CD8-positive, alpha-beta memory T cell (primary cell): ENCODE results near the gene DVL1. TPM values are rescaled to one million over a fixed set of nuclear protein-coding genes. Genes with fewer than 3 reads are reported as not detected.
A peak's percentile ranks its signal among the peaks of the same experiment; 100 is the strongest.

ENCODE experiments used
- CTCF ChIA-PET: fragments of 350-600 bp; sonication (Branson Sonifier 250); formaldehyde crosslinking; loops from one replicate; lab custom pipeline; 2021; ENCODE audit warnings: antibody characterized with exemption; lab: Charles Lee
- POLR2A ChIA-PET: fragments of 350-600 bp; sonication (Branson Sonifier 250); formaldehyde crosslinking; loops from one replicate; lab custom pipeline; 2021; ENCODE audit warnings: antibody characterized with exemption; lab: Charles Lee
- DNase-seq, 5 donors: peaks; one replicate each; pipeline versions ENCODE4 v3.0.0 to v3.0.0-alpha.2; 2020 to 2022; ENCODE audit warnings: mixed read lengths in 1 of 5
- H3K27ac ChIP-seq: one replicate; pipeline ENCODE4 v1.7.0; 2013; ENCODE audit warnings: low read depth, mild to moderate bottlenecking, low read length, moderate library complexity
- H3K27me3 ChIP-seq: 2 replicates; pipeline ENCODE4 v1.7.0; 2013; ENCODE audit warnings: low read length, mild to moderate bottlenecking; ENCODE audit not compliant: insufficient read depth, poor library complexity, severe bottlenecking
- H3K36me3 ChIP-seq: 2 replicates; pipeline ENCODE4 v1.7.0; 2013; ENCODE audit warnings: mild to moderate bottlenecking, low read length, moderate library complexity; ENCODE audit not compliant: insufficient read depth
- H3K4me1 ChIP-seq: 2 replicates; pipeline ENCODE4 v1.7.0; 2013; ENCODE audit warnings: mild to moderate bottlenecking, low read length, moderate library complexity; ENCODE audit not compliant: insufficient read depth
- H3K4me3 ChIP-seq: 2 replicates; pipeline ENCODE4 v1.7.0; 2013; ENCODE audit warnings: mild to moderate bottlenecking, low read length
- H3K9me3 ChIP-seq: 2 replicates; pipeline ENCODE4 v1.7.0; 2013; ENCODE audit warnings: mild to moderate bottlenecking, low read length
- H3K27ac Mint-ChIP-seq, 8 donors: one replicate each; pipeline ENCODE4 v1.8.0; 2020 to 2021; ENCODE audit warnings: mixed read lengths in 8 of 8, mild to moderate bottlenecking in 6 of 8, inconsistent platforms in 3 of 8, moderate library complexity in 3 of 8
- H3K27me3 Mint-ChIP-seq, 2 donors: one replicate each; pipeline ENCODE4 v1.8.0; 2020 to 2021; ENCODE audit warnings: mixed read lengths in 2 of 2, mild to moderate bottlenecking in 1 of 2, moderate library complexity in 1 of 2
- H3K36me3 Mint-ChIP-seq, 3 donors: one replicate each; pipeline ENCODE4 v1.8.0; 2020 to 2021; ENCODE audit warnings: mixed read lengths in 3 of 3, inconsistent platforms in 1 of 3, mild to moderate bottlenecking in 1 of 3
- H3K4me1 Mint-ChIP-seq, 3 donors: one replicate each; pipeline ENCODE4 v1.8.0; 2020 to 2021; ENCODE audit warnings: mixed read lengths in 3 of 3, inconsistent platforms in 1 of 3, mild to moderate bottlenecking in 1 of 3
- H3K4me3 Mint-ChIP-seq, 7 donors: one replicate each; pipeline ENCODE4 v1.8.0; 2020 to 2021; ENCODE audit warnings: mixed read lengths in 7 of 7, mild to moderate bottlenecking in 6 of 7, moderate library complexity in 4 of 7, inconsistent platforms in 2 of 7
- H3K9me3 Mint-ChIP-seq, 5 donors: one replicate each; pipeline ENCODE4 v1.8.0; 2020 to 2022; ENCODE audit warnings: mixed read lengths in 5 of 5, mild to moderate bottlenecking in 3 of 5, moderate library complexity in 2 of 5, inconsistent platforms in 1 of 5
- polyA plus RNA-seq: library from polyadenylated mRNA; unstranded; fragments of 300-500 nt; fragmentation: Illumina TruSeq; gene quantifications from one replicate; pipeline ENCODE4 v1.2.3, GENCODE V29; 2021
- total RNA-seq, 2 experiments: library from RNA; stranded (reverse); gene quantifications; one replicate each; pipeline ENCODE4 v1.2.3, GENCODE V29; 2021

Gene DVL1
- total and polyA plus RNA-seq, 3 experiments from 2014 or later = 1.6 to 41.1 (median 39.7) TPM

DNA sequence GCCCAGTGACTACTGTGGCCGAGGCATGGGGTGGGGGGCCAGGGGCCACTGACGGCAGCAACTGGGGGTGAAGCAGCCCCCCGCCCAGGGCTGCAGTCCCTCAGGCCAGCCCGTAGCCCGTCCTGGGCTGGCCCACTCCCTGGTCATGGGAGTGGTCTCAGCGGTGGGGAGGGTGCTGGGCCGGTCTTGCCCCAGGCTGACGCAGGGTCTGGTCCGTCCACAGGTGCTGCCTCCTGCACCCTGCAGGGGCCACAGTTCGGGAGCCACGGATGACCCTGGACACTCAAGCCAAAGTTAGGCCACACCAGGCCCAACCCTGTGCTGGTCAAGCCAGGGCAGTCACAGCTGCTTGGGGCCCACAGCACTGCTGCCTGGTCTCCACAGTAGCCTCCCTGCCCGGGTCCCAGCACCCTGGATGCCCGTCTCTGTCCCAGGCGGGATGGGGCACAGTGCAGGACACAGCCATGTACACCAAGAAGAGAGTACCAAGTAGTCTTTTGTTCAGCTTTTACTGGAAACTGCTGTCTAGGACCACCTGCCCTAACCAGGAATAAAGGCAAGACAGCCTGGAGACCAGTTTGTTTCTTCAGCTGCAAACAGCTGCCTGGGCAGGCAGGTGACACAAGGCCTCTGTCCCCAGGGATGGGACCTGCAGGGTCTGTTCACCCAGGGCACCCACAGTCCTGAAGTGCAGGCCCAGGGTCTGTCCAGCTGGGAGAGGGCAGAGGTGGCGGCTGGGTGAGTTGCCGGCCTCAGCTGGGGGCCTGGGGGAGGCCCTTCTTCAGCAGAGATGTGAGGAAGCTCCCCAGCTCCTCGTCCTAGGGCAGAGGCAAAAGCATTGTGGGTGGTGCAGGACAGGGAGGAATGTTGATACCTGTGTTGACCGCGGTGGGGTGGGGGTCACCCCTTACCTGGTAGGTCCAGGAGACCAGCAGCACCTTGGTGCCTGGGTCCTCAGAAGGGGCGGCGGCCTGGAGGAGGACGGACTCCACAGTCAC, 37.8 kb downstream of the DVL1 start:
- Histone ChIP-seq H3K27ac (no peak overlapping the region), H3K9me3 (no peaks in the 10 kb centered on the region), H3K36me3 (no peaks in the 10 kb centered on the region), H3K27me3 (no peaks in the 10 kb centered on the region), H3K4me1 (peaks cover 18% of the 10 kb centered on the region), H3K4me3 (no peak overlapping the region)
- no peaks in the 10 kb centered on the region for H3K9me3 Mint-ChIP-seq
- peak overlapping the region in 1 of 8 donors; percentile 87 for H3K27ac Mint-ChIP-seq
- ChIA-PET POLR2A (interaction anchor here (1.0 kb wide), 1 partner anchor 12 kb away, joined by 4 read pairs; no protein-coding TSS in a partner anchor), CTCF (interaction anchor here (1.7 kb wide), 1 partner anchor 189 kb away, joined by 4 read pairs; no protein-coding TSS in a partner anchor)
- peaks cover 0 to 47% (median 0%) of the 10 kb centered on the region in 3 donors for H3K36me3 Mint-ChIP-seq
- H3K4me1 Mint-ChIP-seq = peaks cover 8 to 21% (median 9%) of the 10 kb centered on the region in 3 donors
- no peak for DNase-seq
- H3K27me3 Mint-ChIP-seq = no peaks in the 10 kb centered on the region
- H3K4me3 Mint-ChIP-seq = peak overlapping the region in 3 of 7 donors; percentile 10 to 65 (median 58)

DNA sequence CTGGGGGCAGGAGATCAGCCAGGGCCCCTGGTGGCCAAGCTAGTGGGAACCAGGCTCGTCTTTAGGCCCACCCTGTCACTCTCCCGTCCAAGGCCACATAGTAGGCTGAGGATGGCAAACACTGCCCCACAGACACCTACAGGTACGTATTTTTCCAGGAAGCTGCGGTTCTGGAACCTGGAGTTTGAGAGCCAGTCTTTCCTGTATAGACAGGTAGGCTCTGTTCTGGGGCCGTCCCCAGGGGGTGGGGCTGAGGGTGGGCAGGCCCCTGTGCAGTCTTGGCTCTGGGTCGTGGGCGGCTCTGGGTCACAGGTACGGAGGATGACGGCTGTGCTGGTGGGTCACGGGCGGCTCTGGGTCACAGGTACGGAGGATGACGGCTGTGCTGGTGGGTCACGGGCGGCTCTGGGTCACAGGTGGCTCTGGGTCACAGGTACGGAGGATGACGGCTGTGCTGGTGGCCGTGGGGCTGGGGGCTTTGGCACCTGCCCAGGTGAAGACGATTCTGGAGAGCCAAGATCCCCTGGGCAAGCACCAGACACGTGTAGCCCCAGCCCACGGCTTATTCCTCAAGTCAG, 38.7 kb downstream of the DVL1 start:
- Histone ChIP-seq H3K27ac (no peak overlapping the region), H3K27me3 (no peaks in the 10 kb centered on the region), H3K4me3 (no peak overlapping the region), H3K36me3 (no peaks in the 10 kb centered on the region), H3K9me3 (no peaks in the 10 kb centered on the region), H3K4me1 (peaks cover 27% of the 10 kb centered on the region)
- H3K4me1 Mint-ChIP-seq = peaks cover 15 to 29% (median 15%) of the 10 kb centered on the region in 3 donors
- peak overlapping the region in 6 of 8 donors; percentile 14 to 95 (median 55) for H3K27ac Mint-ChIP-seq
- H3K9me3 Mint-ChIP-seq = no peaks in the 10 kb centered on the region
- CTCF ChIA-PET = interaction anchor here (1.7 kb wide), 1 partner anchor 188 kb away, joined by 4 read pairs; no protein-coding TSS in a partner anchor
- DNase-seq = no peak
- peak overlapping the region; percentile 29 to 85 (median 48) for H3K4me3 Mint-ChIP-seq
- H3K36me3 Mint-ChIP-seq = peaks cover 0 to 41% (median 0%) of the 10 kb centered on the region in 3 donors
- H3K27me3 Mint-ChIP-seq = no peaks in the 10 kb centered on the region
- POLR2A ChIA-PET = interaction anchor here (1.0 kb wide), 1 partner anchor 11 kb away, joined by 4 read pairs; no protein-coding TSS in a partner anchor

DNA sequence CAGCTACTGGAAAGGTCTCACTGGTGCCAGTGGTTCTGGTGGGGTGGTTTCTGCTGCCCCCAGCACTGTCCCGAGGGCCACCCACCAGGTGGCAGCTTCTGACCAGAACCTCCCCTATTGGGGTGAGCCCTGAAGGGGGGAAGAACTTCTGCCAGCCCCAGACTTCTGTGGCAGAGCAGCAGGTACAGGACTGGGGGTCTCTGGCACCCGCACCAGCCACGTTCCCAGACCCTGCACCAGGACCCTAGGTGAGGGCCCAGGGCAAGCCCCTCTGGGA, 39.2 kb downstream of the DVL1 start:
- no peak overlapping the region for H3K4me3 ChIP-seq
- Mint-ChIP-seq H3K36me3 (peaks cover 0 to 38% (median 0%) of the 10 kb centered on the region in 3 donors), H3K9me3 (no peaks in the 10 kb centered on the region), H3K27me3 (no peaks in the 10 kb centered on the region), H3K4me1 (peaks cover 15 to 34% (median 18%) of the 10 kb centered on the region in 3 donors), H3K4me3 (peak overlapping the region in 6 of 7 donors; percentile 19 to 85 (median 44)), H3K27ac (peak overlapping the region in 3 of 8 donors; percentile 11 to 88 (median 14))
- H3K4me1 ChIP-seq = peaks cover 32% of the 10 kb centered on the region
- POLR2A ChIA-PET = interaction anchor here (0.5 to 1.0 kb wide), 2 partner anchors 10 to 159 kb away, joined by 3 to 4 read pairs; no protein-coding TSS in a partner anchor
- H3K27ac ChIP-seq = peak overlapping the region; percentile 74
- no peaks in the 10 kb centered on the region for H3K9me3 ChIP-seq
- CTCF ChIA-PET = interaction anchor here (0.9 to 1.7 kb wide), 4 partner anchors 15 to 188 kb away, joined by 3 to 4 read pairs (median 3); no protein-coding TSS in a partner anchor
- no peaks in the 10 kb centered on the region for H3K36me3 ChIP-seq
- H3K27me3 ChIP-seq = no peaks in the 10 kb centered on the region
- DNase-seq = no peak

DNA sequence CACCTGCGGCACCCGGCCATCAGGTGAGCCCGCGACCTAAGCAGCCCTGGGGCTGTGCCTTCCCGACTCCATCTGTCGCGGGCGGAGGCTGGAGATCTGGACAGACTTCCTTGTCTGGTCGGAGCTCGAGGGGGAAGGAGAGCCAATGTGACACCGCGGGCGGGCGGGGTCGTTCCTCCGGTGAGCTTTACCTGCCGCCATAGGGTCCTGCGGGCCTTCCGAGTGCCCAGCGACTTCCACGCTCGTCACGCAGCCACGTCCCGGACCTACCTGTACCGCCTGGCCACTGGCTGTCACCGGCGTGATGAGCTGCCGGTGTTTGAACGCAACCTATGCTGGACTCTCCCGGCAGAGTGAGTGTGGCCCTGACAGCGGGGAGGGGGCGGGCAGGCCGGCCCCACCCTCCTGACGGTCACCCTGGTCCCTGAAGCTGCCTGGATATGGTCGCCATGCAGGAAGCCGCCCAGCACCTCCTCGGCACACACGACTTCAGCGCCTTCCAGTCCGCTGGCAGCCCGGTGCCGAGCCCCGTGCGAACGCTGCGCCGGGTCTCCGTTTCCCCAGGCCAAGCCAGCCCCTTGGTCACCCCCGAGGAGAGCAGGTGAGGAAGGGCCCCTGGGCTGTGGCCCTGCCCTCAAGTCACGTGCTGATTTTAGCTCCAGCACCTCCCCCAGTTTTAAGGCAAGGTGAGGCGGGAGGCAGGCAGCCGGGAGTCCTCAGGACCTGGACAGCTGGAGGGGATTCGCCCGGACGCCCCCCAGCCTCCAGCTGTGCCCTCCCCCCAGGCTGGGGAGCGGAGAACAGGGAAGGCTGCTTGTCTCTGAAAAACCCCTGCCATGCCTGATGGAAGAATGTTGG, 39.7 kb downstream of the DVL1 start:
- Histone ChIP-seq H3K4me3 (peak overlapping the region; percentile 59), H3K36me3 (no peaks in the 10 kb centered on the region), H3K27ac (peak overlapping the region; percentile 74), H3K4me1 (peaks cover 38% of the 10 kb centered on the region), H3K27me3 (no peaks in the 10 kb centered on the region), H3K9me3 (no peaks in the 10 kb centered on the region)
- Mint-ChIP-seq H3K36me3 (peaks cover 0 to 33% (median 0%) of the 10 kb centered on the region in 3 donors), H3K4me1 (peaks cover 15 to 37% (median 17%) of the 10 kb centered on the region in 3 donors), H3K27ac (peak overlapping the region in 6 of 8 donors; percentile 14 to 88 (median 52)), H3K27me3 (no peaks in the 10 kb centered on the region), H3K4me3 (peak overlapping the region; percentile 66 to 85 (median 71)), H3K9me3 (no peaks in the 10 kb centered on the region)
- DNase-seq = no peak
- ChIA-PET POLR2A (interaction anchor here (0.5 to 1.1 kb wide), 3 partner anchors 10 to 160 kb away, joined by 3 to 4 read pairs (median 4); no protein-coding TSS in a partner anchor), CTCF (interaction anchor here (0.9 to 1.7 kb wide), 4 partner anchors 16 to 187 kb away, joined by 3 to 4 read pairs (median 3); no protein-coding TSS in a partner anchor)

DNA sequence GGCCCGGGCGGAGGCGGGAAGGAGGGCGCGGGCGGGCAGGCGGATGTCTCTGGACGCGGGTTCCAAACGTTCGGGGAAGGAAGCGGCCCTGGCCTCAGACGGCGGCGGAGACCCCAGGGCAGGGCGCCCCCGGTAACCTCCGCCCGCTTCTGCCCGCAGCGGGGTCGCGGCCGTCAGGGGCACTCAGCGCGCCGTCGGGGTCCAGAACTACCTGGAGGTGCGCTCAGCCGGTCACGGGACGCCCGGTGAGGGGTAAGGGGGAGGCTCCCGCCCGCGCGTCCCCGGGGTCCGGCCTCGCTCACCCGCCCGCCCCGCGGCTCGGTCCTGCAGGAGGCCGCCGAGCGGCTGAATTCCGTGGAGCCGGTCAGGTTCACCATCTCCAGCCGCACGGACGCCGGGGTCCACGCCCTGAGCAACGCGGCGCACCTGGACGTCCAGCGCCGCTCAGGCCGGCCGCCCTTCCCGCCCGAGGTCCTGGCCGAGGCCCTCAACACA, 40.4 kb downstream of the DVL1 start:
- no peaks in the 10 kb centered on the region for H3K27me3 Mint-ChIP-seq
- peak overlapping the region; percentile 67 to 93 (median 90) for H3K27ac Mint-ChIP-seq
- CTCF ChIA-PET = interaction anchor here (1.2 kb wide), 2 partner anchors 16 to 67 kb away, joined by 3 read pairs; no protein-coding TSS in a partner anchor
- Histone ChIP-seq H3K27me3 (no peaks in the 10 kb centered on the region), H3K36me3 (no peaks in the 10 kb centered on the region), H3K4me1 (peaks cover 39% of the 10 kb centered on the region), H3K27ac (peak overlapping the region; percentile 74), H3K4me3 (peak overlapping the region; percentile 59), H3K9me3 (no peaks in the 10 kb centered on the region)
- DNase-seq = no peak
- peaks cover 15 to 38% (median 17%) of the 10 kb centered on the region in 3 donors for H3K4me1 Mint-ChIP-seq
- H3K9me3 Mint-ChIP-seq = no peaks in the 10 kb centered on the region
- POLR2A ChIA-PET = interaction anchor here (1.1 kb wide), 1 partner anchor 11 kb away, joined by 4 read pairs; no protein-coding TSS in a partner anchor
- peak overlapping the region; percentile 80 to 95 (median 87) for H3K4me3 Mint-ChIP-seq
- peaks cover 0 to 30% (median 0%) of the 10 kb centered on the region in 3 donors for H3K36me3 Mint-ChIP-seq

DNA sequence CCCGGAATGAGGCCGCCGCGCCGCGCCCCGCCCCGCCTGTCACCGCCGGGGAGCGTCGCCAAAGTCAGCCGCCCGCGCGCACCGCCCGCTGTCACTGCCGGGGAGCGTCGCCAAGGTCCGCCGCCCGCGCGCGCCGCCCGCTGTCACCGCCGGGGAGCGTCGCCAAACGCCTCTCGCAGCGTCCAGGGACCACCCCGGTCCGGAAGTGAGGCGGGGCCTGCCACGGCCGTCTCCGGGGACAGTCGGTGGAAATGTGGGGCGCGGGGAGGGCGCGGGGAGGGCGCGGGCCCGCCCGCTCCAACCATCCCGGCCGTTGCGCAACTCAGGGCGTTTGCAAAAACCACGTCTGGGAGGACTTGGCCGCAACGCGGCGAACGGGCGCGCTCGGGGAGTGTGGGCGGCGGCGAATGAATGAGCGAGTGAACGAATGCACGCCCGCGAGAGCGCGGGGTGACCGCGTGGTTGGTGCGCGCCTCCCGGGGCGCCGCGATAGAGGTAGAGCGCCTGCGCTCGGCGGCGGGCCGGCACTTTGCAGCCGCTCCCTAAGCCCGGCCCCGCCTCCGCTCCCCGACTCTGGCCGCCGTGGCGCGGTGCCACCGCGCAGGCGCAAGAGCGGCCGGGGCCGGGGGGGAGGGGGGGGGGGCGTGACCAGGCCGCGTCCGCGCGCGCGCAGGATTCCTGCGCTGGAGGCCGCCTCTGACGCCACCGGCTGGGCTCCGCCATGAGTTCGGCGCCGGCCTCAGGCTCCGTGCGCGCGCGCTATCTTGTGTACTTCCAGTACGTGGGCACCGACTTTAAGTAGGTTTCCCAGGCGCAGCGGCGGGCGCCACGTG, 41.1 kb downstream of the DVL1 start, which contains the start of the genes ACAP3 and PUSL1:
Gene ACAP3, minus strand, starts transcription at position 8 of the 833 bp plus-strand sequence. CDS start 115 bp downstream, outside the sequence.
Gene PUSL1, plus strand, starts transcription at position 675 of the 833 bp plus-strand sequence. Its CDS starts 47 bp downstream, at position 722.
- Histone ChIP-seq H3K4me1 (peaks cover 39% of the 10 kb centered on the region), H3K27me3 (no peaks in the 10 kb centered on the region), H3K27ac (peak within 1 kb of the TSS; percentile 84), H3K4me3 (peak within 1 kb of the TSS; percentile 74), H3K9me3 (no peaks in the 10 kb centered on the region), H3K36me3 (no peaks in the 10 kb centered on the region)
- H3K4me3 Mint-ChIP-seq = peak within 1 kb of the TSS; percentile 84 to 95 (median 88)
- H3K4me1 Mint-ChIP-seq = peaks cover 15 to 38% (median 17%) of the 10 kb centered on the region in 3 donors
- POLR2A ChIA-PET = no interaction called here
- peak within 1 kb of the TSS; percentile 84 to 94 (median 92) for H3K27ac Mint-ChIP-seq
- CTCF ChIA-PET = interaction anchor here (1.1 kb wide), 1 partner anchor 186 kb away, joined by 3 read pairs; no protein-coding TSS in a partner anchor
- peak; percentile 85 to 92 (median 92) for DNase-seq
- peaks cover 0 to 23% (median 0%) of the 10 kb centered on the region in 3 donors for H3K36me3 Mint-ChIP-seq
- H3K27me3 Mint-ChIP-seq = no peaks in the 10 kb centered on the region
- no peaks in the 10 kb centered on the region for H3K9me3 Mint-ChIP-seq
